Lower leg skin (tissue), 4 donors: ENCODE results near the gene DNAH14. TPM values are rescaled to one million over a fixed set of nuclear protein-coding genes. Genes with fewer than 3 reads are reported as not detected.

Experiments used
- DNase-seq, 2 donors: peaks; one replicate each; pipeline ENCODE4 v3.0.0-alpha.2; 2019; ENCODE audit warnings: low spot score in 2 of 2
- H3K4me3 ChIP-seq: fragments of 200-600 bp; sonication (generic); 2 replicates; pipeline ENCODE4 v1.5.1; 2017; ENCODE audit warnings: mild to moderate bottlenecking, low read depth; ENCODE audit not compliant: poor library complexity, severe bottlenecking
- POLR2A ChIP-seq, 2 donors: fragments of 450-650 bp; IDR thresholded peaks; one replicate each; pipeline ENCODE4 v1.6.1; 2016 to 2017; ENCODE audit warnings: antibody characterized with exemption in 2 of 2, mild to moderate bottlenecking in 1 of 2, moderate library complexity in 1 of 2
- WGBS, 2 donors: methylation state at CpG; one replicate each; pipeline ENCODE4 v1.1.5; 2018; 5-methylcytosine and 5-hydroxymethylcytosine counted together
- intact Hi-C: fragments of 100-400 bp; cut with DNase I; formaldehyde crosslinking; loops from one replicate; pipeline ENCODE4 v1.15.0; 2023; ENCODE audit warnings: low total_unique reads
- total RNA-seq, 4 donors: library from RNA; depleted of rRNA; stranded (reverse); fragments of >200 nt; gene quantifications; one replicate each; pipeline ENCODE4 v1.1.0, GENCODE V29; 2016
- TF ChIP-seq, protein P1 (sequence below), 3 donors: fragments of 450-650 bp; IDR thresholded peaks; one replicate each; pipeline ENCODE4 v1.5.1; 2016; ENCODE audit warnings: antibody characterized with exemption in 3 of 3, mild to moderate bottlenecking in 3 of 3, moderate library complexity in 2 of 3

DNAH14 gene
- total RNA-seq, 4 donors from 2014 or later: 0.84 to 3.0 (median 1.8) TPM

DNA sequence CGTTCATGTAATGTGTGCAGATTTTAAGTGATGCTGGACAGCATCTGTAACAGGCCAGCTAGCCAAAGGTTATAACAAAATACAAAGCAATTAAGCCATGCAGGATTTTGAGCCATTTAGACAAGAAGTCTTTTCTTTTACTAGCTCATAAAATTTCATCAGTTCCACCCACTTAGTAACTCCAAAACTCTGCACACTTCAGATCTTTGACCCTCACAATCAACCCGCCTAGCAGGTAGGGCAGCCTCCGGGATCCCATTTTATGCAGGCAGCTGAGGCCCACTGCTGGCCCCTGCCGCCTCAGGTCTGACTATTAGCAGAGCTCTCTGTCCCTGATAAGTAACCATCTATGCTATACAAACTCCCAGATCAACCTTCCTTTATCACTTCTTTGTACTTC is 489.1 kb downstream of the DNAH14 start:
- no peak overlapping the region for H3K4me3 ChIP-seq
- 89 to 92% methylated on average over 4 of the region's 4 CpGs for WGBS, 2 donors
- no peak for TF ChIP-seq POLR2A (IDR thresholded peaks at IDR 0.05)
- TF ChIP-seq, protein P1, sequence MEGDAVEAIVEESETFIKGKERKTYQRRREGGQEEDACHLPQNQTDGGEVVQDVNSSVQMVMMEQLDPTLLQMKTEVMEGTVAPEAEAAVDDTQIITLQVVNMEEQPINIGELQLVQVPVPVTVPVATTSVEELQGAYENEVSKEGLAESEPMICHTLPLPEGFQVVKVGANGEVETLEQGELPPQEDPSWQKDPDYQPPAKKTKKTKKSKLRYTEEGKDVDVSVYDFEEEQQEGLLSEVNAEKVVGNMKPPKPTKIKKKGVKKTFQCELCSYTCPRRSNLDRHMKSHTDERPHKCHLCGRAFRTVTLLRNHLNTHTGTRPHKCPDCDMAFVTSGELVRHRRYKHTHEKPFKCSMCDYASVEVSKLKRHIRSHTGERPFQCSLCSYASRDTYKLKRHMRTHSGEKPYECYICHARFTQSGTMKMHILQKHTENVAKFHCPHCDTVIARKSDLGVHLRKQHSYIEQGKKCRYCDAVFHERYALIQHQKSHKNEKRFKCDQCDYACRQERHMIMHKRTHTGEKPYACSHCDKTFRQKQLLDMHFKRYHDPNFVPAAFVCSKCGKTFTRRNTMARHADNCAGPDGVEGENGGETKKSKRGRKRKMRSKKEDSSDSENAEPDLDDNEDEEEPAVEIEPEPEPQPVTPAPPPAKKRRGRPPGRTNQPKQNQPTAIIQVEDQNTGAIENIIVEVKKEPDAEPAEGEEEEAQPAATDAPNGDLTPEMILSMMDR (IDR thresholded peaks at IDR 0.05): no peak
- intact Hi-C loops: no loop called here
- DNase-seq: no peak

DNA sequence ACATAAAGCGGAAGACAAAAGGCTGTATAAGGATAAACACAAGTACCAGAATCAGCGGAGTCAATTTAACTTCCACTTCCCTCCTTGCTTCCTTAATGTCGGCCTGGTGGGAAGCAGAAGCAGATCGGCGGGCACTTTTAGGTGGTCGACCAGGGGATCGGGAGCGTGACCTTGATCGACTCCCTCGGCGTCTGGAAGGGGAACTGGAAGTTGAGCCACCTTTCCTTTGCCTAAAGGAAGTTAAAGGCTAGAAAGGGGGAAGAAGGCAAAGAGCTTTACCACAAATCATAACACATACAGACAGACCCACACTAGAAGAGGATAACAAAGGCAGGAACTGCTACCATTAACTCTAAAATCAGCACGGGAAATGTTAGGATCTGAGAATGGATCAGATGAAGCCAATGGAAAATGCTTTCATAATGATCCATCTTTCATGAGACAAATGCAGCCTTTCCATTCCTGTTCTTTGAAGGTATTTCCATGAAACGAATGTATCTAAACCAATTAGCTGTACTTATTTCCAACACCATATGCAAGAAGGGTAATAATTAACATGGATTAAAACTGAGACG is 492.6 kb downstream of the DNAH14 start:
- H3K4me3 ChIP-seq: no peak overlapping the region
- intact Hi-C loops: no loop called here
- TF ChIP-seq, protein P1 (IDR thresholded peaks at IDR 0.05): no peak
- TF ChIP-seq POLR2A (IDR thresholded peaks at IDR 0.05): no peak
- DNase-seq: no peak
- WGBS, 2 donors: 79 to 83% methylated on average over 14 of the region's 14 CpGs

DNA sequence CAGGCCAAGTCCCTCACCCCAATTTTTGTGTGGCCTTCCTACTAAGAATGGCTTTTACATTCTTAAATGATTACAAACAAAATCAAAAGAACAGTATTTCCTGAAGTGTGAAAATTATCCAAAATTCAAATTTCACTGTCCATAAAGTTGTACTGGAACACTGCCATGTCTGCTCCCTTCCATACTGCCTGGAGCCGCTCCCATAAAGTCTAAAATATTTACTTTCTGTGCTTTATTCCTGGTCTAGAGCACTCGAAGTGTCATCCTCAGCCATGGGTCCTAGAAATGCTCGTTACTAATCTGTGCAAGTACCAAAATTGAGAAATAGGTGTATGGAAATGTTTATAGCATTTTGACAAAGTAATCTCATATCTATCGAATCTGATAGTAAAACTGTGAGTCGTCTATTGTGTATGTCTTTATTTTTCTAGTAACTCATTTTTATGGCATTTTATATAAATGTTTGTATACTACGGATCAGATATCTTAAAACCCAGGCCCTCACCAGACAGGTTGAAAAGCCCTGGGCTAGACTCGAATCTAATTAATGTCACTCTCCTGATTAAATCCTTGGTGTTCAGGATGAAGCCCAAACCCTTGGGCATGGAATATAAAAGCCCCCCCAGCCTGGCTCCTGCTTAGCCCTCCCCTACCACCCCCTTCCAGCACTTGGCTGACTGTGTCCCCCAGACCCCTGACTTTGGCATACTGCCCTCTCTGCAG is 493.5 kb downstream of the DNAH14 start:
- WGBS, 2 donors: 70 to 79% methylated on average over 7 of the region's 7 CpGs
- intact Hi-C loops: no loop called here
- TF ChIP-seq, protein P1 (IDR thresholded peaks at IDR 0.05): no peak
- TF ChIP-seq POLR2A (IDR thresholded peaks at IDR 0.05): no peak
- no peak for DNase-seq
- no peak overlapping the region for H3K4me3 ChIP-seq

DNA sequence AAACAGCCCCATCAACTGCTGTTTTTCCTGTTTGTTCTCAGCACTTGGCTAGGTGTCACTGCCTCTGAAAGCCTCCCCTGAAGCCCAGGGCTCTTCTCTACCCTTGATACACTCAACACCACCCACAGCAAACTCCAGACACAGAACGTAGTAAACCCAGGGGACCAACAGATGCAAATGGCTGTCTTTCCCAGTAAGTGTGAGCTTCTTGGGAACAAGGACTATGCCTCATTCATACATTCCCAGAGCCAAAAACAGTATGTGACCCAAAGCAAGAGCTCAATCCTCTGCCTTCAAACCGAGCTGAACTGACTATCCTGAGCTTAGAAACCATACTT is 494.0 kb downstream of the DNAH14 start:
- intact Hi-C loops: no loop called here
- 74 to 85% methylated on average over 2 of the region's 2 CpGs for WGBS, 2 donors
- TF ChIP-seq, protein P1 (IDR thresholded peaks at IDR 0.05): no peak
- TF ChIP-seq POLR2A (IDR thresholded peaks at IDR 0.05): no peak
- no peak overlapping the region for H3K4me3 ChIP-seq
- no peak for DNase-seq

DNA sequence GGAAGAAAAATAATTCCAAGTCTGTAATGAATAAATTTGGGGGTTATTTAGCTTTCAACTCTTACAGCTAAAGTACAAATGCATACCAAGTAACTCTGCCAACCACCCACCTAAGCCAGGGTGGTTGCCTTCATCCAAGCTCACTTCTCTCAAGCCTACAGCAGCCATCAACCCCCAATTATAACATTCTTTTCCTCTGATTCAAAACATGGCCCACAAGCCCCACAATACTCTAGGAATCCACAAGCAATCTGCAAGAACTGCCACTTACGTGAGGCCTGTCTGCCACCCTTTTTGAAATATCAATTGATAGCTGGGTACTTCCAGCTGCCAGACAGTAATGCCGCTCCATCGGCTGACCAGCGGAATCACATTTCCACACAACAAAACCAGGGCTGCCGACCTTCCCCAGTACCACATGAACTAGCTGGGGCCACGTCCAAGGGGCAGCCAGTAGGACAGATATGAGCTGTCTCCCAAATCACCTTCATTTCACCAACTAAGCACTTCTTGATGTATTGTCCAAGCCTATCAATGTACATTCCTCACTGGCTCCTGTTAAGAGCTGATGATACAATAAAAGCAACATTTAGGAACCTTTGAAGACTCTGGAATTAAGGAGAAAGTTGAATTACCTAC is 495.2 kb downstream of the DNAH14 start:
- TF ChIP-seq POLR2A (IDR thresholded peaks at IDR 0.05): no peak
- TF ChIP-seq, protein P1 (IDR thresholded peaks at IDR 0.05): no peak
- WGBS, 2 donors: 87 to 90% methylated on average over 6 of the region's 6 CpGs
- no peak for DNase-seq

More for the DNA sequence above, 495.2 kb downstream of the DNAH14 start:
- intact Hi-C loops: no loop called here
- H3K4me3 ChIP-seq: no peak overlapping the region
